GM18511 (cell line): ENCODE measurements around the gene BMP4.

Source experiments
- ATAC-seq: cut with Tn5 transposase; IDR thresholded peaks from one replicate; pipeline ENCODE4 v1.9.1; 2021; ENCODE audit warnings: mild to moderate bottlenecking, moderate library complexity; ENCODE audit not compliant: unreplicated experiment

BMP4 gene

GRCh38 chr14:53947094-53947445 is 9.6 kb downstream of the BMP4 start:
- ATAC-seq, result no peak

GRCh38 chr14:53946404-53947093 is 10.1 kb downstream of the BMP4 start:
- no peak for ATAC-seq

- no peak for ATAC-seq
These were observed 10.6 kb downstream of the BMP4 start for GRCh38 chr14:53946071-53946403.

GRCh38 chr14:53943751-53944083 is 12.9 kb downstream of the BMP4 start:
- no peak for ATAC-seq

- no peak for ATAC-seq
These were observed 13.5 kb downstream of the BMP4 start for GRCh38 chr14:53942970-53943750.

GRCh38 chr14:53938136-53938837 is 18.3 kb downstream of the BMP4 start:
- no peak for ATAC-seq

GRCh38 chr14:53934778-53935414 is 21.7 kb downstream of the BMP4 start:
- no peak for ATAC-seq

GRCh38 chr14:53932966-53933365 is 23.7 kb downstream of the BMP4 start:
- no peak for ATAC-seq

GRCh38 chr14:53929871-53930715 is 26.5 kb downstream of the BMP4 start:
- ATAC-seq, result no peak

GRCh38 chr14:53927171-53927570 is 29.5 kb downstream of the BMP4 start:
- ATAC-seq, result no peak

- no peak for ATAC-seq
These were observed 31.3 kb downstream of the BMP4 start for GRCh38 chr14:53925201-53925766.

GRCh38 chr14:53924753-53925152 is 31.9 kb downstream of the BMP4 start:
- no peak for ATAC-seq

- no peak for ATAC-seq
These were observed 35.6 kb downstream of the BMP4 start for GRCh38 chr14:53921027-53921426.

GRCh38 chr14:53916239-53916638 is 40.4 kb downstream of the BMP4 start:
- ATAC-seq, result no peak

GRCh38 chr14:53915364-53916014 is 41.1 kb downstream of the BMP4 start:
- no peak for ATAC-seq

- no peak for ATAC-seq
These were observed 44.6 kb downstream of the BMP4 start for GRCh38 chr14:53912021-53912420.

GRCh38 chr14:53908416-53908815 is 48.2 kb downstream of the BMP4 start:
- ATAC-seq, result no peak

- ATAC-seq, result no peak
These were observed 54.3 kb downstream of the BMP4 start for GRCh38 chr14:53902307-53902706.

- no peak for ATAC-seq
These were observed 56.1 kb downstream of the BMP4 start for GRCh38 chr14:53900499-53900898.
